Natural killer cell (primary cell): ENCODE results near the gene MORN1. TPM values are rescaled to one million over a fixed set of nuclear protein-coding genes. Genes with fewer than 3 reads are reported as not detected.
A peak's percentile ranks its signal among the peaks of the same experiment; 100 is the strongest.

Source experiments
- ATAC-seq, 3 donors: fragments of 150-1000 bp in 2 of 3; fragments of 200-7000 bp in 1 of 3; cut with Tn5 transposase; 1 replicate in 1 of 3; 2 replicates in 2 of 3; pipeline ENCODE4 v1.10.0; 2021; ENCODE audit warnings: mild to moderate bottlenecking in 2 of 3, moderate library complexity in 2 of 3
- DNase-seq, 2 donors: peaks; one replicate each; pipeline versions ENCODE4 v3.0.0 to v3.0.0-alpha.2; 2013 to 2021; ENCODE audit warnings: mixed read lengths in 1 of 2
- H3K27ac ChIP-seq: one replicate; pipeline ENCODE4 v1.5.1; 2013; ENCODE audit warnings: mild to moderate bottlenecking, low read length
- H3K27me3 ChIP-seq: one replicate; pipeline ENCODE4 v1.6.1; 2013; ENCODE audit warnings: low read length; ENCODE audit not compliant: control insufficient read depth, insufficient read depth
- H3K36me3 ChIP-seq: one replicate; pipeline ENCODE4 v1.6.1; 2013; ENCODE audit warnings: low read length; ENCODE audit not compliant: control insufficient read depth, insufficient read depth
- H3K4me1 ChIP-seq: one replicate; pipeline ENCODE4 v1.6.1; 2013; ENCODE audit warnings: low read length; ENCODE audit not compliant: control insufficient read depth, insufficient read depth
- H3K4me3 ChIP-seq: one replicate; pipeline ENCODE4 v1.5.1; 2013; ENCODE audit warnings: low read length
- H3K9me3 ChIP-seq: one replicate; pipeline ENCODE4 v1.6.1; 2013; ENCODE audit warnings: low read length; ENCODE audit not compliant: control insufficient read depth, insufficient read depth
- H3K27ac Mint-ChIP-seq, 2 donors: one replicate each; pipeline ENCODE4 v1.8.0; 2022; ENCODE audit warnings: mild to moderate bottlenecking in 2 of 2, mixed read lengths in 2 of 2, moderate library complexity in 1 of 2
- H3K27me3 Mint-ChIP-seq, 2 donors: one replicate each; pipeline ENCODE4 v1.8.0; 2022; ENCODE audit warnings: low read depth in 2 of 2, mixed read lengths in 2 of 2
- H3K36me3 Mint-ChIP-seq: one replicate; pipeline ENCODE4 v1.8.0; 2022; ENCODE audit warnings: mixed read lengths
- H3K4me1 Mint-ChIP-seq, 2 donors: one replicate each; pipeline ENCODE4 v1.8.0; 2022; ENCODE audit warnings: mixed read lengths in 2 of 2
- H3K4me3 Mint-ChIP-seq: one replicate; pipeline ENCODE4 v1.8.0; 2022; ENCODE audit warnings: mild to moderate bottlenecking, moderate library complexity, mixed read lengths
- H3K9me3 Mint-ChIP-seq, 2 donors: one replicate each; pipeline ENCODE4 v1.8.0; 2022; ENCODE audit warnings: mixed read lengths in 2 of 2
- WGBS: methylation state at CpG from one replicate; pipeline ENCODE4 v1.1.7; 2013; ENCODE audit warnings: missing lambda C conversion rate; ENCODE audit not compliant: insufficient coverage; 5-methylcytosine and 5-hydroxymethylcytosine counted together
- intact Hi-C: fragments of 100-400 bp; cut with micrococcal nuclease; formaldehyde crosslinking; loops from one replicate; pipeline ENCODE4 v1.14.2; 2022
- total RNA-seq, 4 donors: library from RNA; stranded (reverse); fragments of 120-200 nt in 1 of 4; gene quantifications; one replicate each; pipeline versions ENCODE4 v1.2.3 to v1.2.4, GENCODE V29; 2013 to 2022
- TF ChIP-seq, protein P1 (sequence below): fragments of 200-600 bp; IDR thresholded peaks from one replicate; pipeline ENCODE4 v1.8.0; 2022; ENCODE audit warnings: antibody characterized with exemption

The MORN1 gene
- total RNA-seq, 3 donors from 2014 or later (not counting 1 experiment from before 2014, with no cell fraction given): 8.0 to 9.3 (median 8.8) TPM

- Mint-ChIP-seq H3K27ac (peak overlapping the region; percentile 29 to 58), H3K27me3 (no peaks in the 10 kb centered on the region), H3K4me3 (peak overlapping the region; percentile 64), H3K4me1 (peaks cover 24 to 32% of the 10 kb centered on the region in 2 donors), H3K9me3 (no peaks in the 10 kb centered on the region), H3K36me3 (no peaks in the 10 kb centered on the region)
- no peaks in the 10 kb centered on the region for H3K9me3 ChIP-seq
- H3K4me1 ChIP-seq: peaks cover 34% of the 10 kb centered on the region
- DNase-seq (no peak), ATAC-seq (no peak)
- H3K36me3 ChIP-seq: peaks cover under 1% of the 10 kb centered on the region
- TF ChIP-seq, protein P1, sequence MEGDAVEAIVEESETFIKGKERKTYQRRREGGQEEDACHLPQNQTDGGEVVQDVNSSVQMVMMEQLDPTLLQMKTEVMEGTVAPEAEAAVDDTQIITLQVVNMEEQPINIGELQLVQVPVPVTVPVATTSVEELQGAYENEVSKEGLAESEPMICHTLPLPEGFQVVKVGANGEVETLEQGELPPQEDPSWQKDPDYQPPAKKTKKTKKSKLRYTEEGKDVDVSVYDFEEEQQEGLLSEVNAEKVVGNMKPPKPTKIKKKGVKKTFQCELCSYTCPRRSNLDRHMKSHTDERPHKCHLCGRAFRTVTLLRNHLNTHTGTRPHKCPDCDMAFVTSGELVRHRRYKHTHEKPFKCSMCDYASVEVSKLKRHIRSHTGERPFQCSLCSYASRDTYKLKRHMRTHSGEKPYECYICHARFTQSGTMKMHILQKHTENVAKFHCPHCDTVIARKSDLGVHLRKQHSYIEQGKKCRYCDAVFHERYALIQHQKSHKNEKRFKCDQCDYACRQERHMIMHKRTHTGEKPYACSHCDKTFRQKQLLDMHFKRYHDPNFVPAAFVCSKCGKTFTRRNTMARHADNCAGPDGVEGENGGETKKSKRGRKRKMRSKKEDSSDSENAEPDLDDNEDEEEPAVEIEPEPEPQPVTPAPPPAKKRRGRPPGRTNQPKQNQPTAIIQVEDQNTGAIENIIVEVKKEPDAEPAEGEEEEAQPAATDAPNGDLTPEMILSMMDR: no peak
- no peak overlapping the region for H3K4me3 ChIP-seq
- H3K27ac ChIP-seq: no peak overlapping the region
- no peaks in the 10 kb centered on the region for H3K27me3 ChIP-seq
- intact Hi-C loops: loop anchor here (10.0 kb wide), 1 partner anchor 445 kb away; no protein-coding TSS in a partner anchor
- WGBS: 77% methylated on average over 6 of the region's 7 CpGs
These were observed 1.7 kb downstream of the MORN1 start for GRCh38 chr1:2389644-2390043.

GRCh38 chr1:2388004-2388913 is 3.1 kb downstream of the MORN1 start:
- ATAC-seq (no peak), DNase-seq (no peak)
- no peaks in the 10 kb centered on the region for H3K9me3 Mint-ChIP-seq
- Histone ChIP-seq H3K4me1 (peaks cover 23% of the 10 kb centered on the region), H3K4me3 (no peak overlapping the region), H3K27ac (no peak overlapping the region), H3K9me3 (no peaks in the 10 kb centered on the region), H3K27me3 (no peaks in the 10 kb centered on the region), H3K36me3 (no peaks in the 10 kb centered on the region)
- H3K4me3 Mint-ChIP-seq: no peak overlapping the region
- no peaks in the 10 kb centered on the region for H3K27me3 Mint-ChIP-seq
- H3K36me3 Mint-ChIP-seq: no peaks in the 10 kb centered on the region
- WGBS: 94% methylated on average over 32 of the region's 32 CpGs
- H3K4me1 Mint-ChIP-seq: peaks cover 10 to 18% of the 10 kb centered on the region in 2 donors
- intact Hi-C loops: loop anchor here (10.0 kb wide), 1 partner anchor 443 kb away; no protein-coding TSS in a partner anchor
- TF ChIP-seq, protein P1: no peak
- no peak overlapping the region for H3K27ac Mint-ChIP-seq

GRCh38 chr1:2386636-2387611 is 4.4 kb downstream of the MORN1 start:
- Mint-ChIP-seq H3K27ac (no peak overlapping the region), H3K4me1 (peaks cover 0 to 8% of the 10 kb centered on the region in 2 donors), H3K9me3 (no peaks in the 10 kb centered on the region), H3K4me3 (no peak overlapping the region), H3K27me3 (no peaks in the 10 kb centered on the region), H3K36me3 (no peaks in the 10 kb centered on the region)
- TF ChIP-seq, protein P1: no peak
- peaks cover 16% of the 10 kb centered on the region for H3K4me1 ChIP-seq
- 96% methylated on average over 30 of the region's 30 CpGs for WGBS
- H3K27me3 ChIP-seq: no peaks in the 10 kb centered on the region
- H3K36me3 ChIP-seq: no peaks in the 10 kb centered on the region
- no peak overlapping the region for H3K27ac ChIP-seq
- no peak overlapping the region for H3K4me3 ChIP-seq
- ATAC-seq: no peak
- DNase-seq: no peak
- intact Hi-C loops: loop anchor here (10.0 kb wide), 1 partner anchor 442 kb away; no protein-coding TSS in a partner anchor
- no peaks in the 10 kb centered on the region for H3K9me3 ChIP-seq
